Limb (tissue), 2 donors: ENCODE data around the gene ZNF860.
"Not testable (repeated sequence)": the region's sequence is repeated elsewhere in the genome, so short reads cannot be mapped to it uniquely, and the experiment has no call there.

Experiments used
- DNase-seq, 2 donors: peaks; one replicate each; pipeline ENCODE4 v3.0.0-alpha.2; 2016; ENCODE audit errors: extremely low spot score in 2 of 2

Gene ZNF860

DNA sequence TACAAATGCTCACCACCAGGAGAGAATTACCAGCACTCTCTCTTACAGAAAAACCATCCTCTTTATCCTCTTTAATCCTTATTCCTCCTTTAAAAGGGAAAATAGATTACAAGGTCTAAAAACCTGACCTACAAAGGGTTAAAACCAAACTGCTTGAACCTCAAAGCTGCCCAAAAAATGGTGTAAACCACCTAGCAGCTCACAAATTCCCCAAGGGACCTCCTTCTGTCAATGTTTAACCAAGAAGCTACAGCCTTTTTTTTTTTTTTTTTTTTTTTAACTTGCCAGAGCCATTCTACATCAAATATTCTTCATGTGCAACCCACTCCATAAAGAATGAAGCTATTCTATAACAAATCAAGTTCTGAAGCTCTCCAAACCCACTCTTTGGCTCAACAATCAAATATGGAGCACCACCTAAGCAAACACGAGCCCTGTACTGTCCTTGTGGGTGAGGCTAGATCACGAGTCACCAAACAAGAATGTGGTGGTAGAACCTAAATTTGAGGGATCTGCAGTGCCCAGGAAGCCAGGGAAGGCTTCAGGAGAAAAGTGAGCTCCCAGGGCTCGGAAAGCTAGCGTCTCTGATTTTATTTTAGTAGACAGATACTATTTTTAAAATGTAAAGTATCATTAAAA lies 20.6 kb upstream of the ZNF860 start:
- no peak for DNase-seq

DNA sequence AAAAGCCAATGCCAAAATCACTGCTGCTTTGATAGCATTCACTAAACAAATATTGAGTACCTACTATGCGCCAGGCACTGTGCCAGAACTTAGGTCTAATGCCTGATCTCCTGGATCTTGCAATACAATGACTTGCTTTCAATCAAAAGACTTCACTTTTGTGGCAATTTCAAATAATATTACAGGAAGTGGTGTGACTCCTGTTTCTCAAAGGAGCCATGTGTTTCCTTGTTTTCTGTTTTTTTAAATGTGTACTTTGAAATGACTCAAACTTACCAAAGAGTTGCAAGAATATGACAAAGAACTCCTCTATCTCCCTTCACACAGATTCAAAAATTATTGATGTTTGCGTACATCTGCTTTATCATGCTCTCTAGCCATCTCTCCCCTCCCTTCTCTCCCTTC lies 18.7 kb upstream of the ZNF860 start:
- no peak for DNase-seq

DNA sequence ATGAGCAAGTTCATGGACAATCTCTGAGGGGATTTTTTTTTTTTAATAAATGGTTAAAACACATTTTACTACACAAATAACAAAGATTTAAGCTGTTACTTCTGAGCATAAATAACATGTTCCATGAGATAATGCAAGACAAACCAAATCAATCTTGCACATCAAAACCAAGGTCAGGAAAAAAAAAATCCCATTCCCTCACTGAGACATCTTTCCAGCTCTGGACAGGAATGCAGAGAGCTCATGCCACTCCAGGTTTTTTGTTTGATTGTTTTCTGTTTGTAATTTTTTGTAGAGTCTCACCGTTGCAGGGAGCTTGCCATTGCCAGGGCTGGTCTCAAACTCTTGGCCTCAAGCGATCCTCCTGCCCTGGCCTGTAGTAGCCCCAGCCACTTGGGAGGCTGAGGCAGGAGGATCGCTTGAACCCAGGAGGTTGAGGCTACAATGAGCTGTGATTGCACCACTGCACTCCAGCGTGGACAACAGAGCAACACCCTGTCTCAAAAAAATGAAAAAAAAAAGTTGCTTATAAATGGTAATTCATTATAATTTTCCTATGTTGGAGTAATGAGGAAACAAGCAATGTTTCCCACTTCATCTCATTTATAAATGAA lies 14.5 kb upstream of the ZNF860 start:
- DNase-seq = no peak

DNA sequence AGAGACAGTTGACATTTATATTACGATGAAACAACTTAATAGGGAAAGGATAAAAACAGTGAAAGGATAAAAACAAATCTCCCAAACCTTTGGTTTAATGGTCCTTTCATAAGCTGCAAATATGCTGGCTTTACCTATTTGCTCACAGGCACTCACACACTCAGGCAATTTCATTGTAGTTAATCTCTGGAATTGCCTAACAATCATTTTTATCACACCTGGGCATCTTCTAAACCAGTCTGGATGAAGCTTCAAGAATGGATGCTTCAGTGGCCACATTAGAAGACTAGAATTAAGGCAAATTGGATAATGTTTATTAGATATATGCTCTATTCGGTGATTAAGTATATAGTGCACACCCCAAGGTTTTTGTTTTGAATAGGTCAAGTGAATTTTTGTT lies 14.0 kb upstream of the ZNF860 start:
- no peak for DNase-seq

DNA sequence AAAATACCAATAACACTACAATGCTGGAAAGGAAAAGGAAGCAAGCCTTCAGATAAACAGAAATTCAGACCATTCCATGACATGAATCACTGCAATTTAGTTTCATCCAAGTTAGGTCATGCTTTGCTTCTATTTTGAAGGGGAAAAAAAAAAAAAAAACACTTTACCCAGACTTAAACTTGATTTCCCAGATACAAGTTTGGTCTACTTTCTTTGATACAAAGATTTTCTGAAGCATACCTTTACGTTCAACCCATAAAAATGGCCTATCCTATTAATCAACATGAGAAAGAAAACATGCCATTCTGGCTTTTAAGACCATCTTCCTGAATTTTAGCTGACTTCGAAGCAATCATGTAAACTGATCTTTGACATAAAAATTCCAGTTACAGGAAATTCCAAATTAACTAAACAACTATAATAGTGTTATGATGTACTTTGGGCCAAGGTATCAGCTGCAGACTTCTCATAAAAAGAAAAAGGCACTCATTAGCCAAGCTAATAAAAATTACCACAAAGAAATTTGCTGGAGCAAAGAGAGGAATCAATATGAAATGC lies 13.1 kb upstream of the ZNF860 start:
- no peak for DNase-seq

DNA sequence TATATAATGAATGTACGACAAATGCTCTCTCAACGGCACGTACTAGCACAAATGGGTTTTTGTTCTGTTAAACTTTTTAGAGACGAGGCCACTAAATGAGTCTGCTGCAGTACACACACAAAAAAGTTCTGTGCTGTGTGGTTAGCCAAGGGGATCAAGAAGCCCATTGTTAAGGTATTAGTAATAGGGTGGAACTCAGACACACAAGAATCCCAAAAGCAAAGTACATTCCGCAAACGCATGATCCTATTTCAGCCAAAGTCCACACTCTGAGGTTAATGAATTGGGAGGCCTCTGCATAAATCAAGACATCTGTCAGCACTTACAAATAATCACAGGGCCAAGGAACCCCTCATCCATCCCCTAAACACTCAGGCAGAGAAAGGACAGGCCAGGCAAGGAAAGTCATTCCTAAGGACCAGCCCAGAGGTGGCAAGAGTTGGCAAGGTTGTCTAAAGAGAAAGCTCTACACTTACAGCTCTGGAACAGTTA lies 12.6 kb upstream of the ZNF860 start:
- peak; percentile 57 to 77 for DNase-seq

DNA sequence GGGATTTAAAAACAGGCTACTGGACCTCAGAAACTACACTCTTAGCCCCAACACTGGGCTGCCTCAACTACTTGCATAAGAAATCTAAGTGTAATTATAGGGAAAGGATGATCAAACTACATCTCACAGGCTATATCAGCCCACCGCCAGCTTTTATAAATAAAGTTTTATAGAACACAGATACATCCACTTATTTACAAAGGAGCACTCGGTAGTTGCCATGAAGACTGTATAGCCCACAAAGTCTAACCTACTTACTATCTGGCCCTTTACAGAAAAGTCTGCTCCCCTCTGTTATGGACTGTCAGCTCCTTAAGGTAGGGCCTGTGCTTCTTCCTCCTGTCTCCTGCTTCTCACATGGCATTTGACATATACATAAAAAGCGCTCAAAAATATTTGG lies 9.9 kb upstream of the ZNF860 start:
- no peak for DNase-seq

DNA sequence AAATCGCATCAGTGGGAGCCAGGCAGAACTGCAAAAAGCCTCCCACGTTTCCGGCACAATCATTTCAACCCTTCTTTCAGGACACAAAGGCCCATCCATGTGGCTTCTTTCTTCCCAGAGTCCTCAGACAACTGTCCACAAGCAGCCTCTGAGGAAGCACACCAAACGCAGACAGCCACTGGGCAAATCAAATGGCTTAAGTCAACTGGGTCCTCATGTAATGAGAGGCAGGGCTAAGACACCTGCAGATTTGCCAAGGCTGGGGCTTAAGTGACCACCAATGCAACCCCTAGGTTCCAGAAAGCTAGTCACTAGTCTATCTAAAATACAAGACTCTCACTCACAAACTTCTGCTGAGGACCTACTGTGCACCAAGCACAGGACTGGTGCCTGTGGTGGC lies 8.5 kb upstream of the ZNF860 start:
- no peak for DNase-seq

DNA sequence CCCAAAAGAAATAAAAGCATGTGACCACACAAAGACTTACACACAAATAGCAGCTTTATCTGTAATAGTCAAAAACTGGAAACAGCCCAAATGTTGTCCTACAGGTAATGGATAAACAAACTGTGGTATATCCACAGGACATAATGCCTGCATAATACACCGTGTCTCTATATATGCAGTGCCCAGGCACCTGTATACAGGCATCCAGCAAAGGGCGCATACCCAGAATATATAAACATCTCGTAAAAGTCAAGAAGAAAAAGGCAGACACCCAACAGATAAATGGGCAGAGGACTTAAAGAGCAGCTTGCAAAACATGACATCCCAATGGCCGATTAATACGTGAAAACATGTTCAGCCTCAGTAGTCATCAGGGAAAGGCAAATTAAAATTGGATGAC lies 7.7 kb upstream of the ZNF860 start:
- DNase-seq = no peak

DNA sequence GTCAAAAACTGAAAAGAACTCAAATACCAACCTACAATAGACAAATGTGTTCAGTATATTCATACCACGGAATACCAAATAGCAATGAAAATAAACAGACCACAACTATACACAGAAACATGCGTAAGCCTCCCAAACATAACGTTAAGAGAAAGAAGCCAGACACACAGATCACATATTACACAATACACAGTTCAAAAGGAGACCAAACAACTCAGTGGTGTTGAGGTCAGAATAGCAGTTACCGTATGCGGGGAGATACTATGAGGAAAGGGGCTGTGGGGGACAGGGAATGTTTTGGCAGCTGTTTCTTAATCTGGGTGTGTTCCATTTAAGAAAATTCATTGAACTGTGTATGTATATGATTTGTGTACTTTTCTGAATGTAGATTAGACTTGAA lies 7.1 kb upstream of the ZNF860 start:
- no peak for DNase-seq

DNA sequence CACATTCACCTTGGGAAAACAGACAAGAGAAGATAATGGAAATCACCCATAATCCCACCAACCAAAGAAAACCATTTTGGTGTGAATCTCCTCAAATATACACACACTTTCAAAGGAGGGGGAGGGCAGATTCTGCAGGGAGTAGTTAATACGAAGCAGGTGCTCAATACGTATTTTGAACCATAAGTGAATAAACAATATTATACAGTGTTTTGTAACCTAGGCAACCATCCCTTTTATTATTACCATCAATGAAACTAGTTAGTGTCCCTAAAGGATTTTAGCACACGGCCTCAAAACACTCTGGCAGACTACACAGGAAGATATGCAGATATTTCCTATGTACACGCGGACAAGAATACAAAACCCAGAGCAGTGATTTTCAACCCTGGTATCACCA lies 6.6 kb upstream of the ZNF860 start:
- peak in 1 of 2 donors; percentile 74 for DNase-seq

DNA sequence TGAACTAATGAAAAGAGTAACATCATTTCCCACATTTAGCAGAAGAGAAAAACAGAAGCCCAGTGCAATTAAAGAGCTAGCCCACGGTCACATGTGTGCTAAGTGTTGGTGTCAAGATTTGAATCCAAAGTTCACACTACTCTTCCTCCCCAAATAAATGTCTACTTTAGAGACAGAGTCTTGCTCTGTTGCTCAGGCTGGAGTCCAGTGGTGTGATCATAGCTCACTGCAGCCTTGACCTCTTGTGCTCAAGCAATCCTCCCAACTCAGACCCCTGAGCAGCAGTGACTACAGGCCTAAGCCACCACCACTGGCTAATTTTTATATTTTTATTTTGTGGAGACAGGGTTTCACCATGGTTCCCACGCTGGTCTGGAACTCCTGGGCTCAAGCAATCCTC lies 5.2 kb upstream of the ZNF860 start:
- no peak for DNase-seq

DNA sequence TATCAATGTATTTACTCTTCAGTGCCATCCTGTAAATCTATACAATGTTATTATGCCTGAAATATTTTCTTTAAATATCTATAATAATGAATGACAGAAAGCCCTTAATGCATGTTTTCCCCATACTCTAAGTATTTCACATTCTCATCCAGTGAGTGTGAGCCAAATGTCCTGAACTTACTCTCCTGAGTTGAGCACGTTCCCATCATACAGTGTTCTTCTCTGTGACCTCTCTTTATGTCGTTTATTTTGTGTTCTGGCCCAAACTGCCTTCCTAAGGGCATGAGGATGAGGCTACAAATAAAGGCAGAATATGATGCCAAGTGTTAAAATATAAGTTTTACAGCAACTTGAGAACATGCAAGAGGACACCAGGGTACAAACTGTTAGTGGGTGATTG lies 3.8 kb upstream of the ZNF860 start:
- DNase-seq = no peak

DNA sequence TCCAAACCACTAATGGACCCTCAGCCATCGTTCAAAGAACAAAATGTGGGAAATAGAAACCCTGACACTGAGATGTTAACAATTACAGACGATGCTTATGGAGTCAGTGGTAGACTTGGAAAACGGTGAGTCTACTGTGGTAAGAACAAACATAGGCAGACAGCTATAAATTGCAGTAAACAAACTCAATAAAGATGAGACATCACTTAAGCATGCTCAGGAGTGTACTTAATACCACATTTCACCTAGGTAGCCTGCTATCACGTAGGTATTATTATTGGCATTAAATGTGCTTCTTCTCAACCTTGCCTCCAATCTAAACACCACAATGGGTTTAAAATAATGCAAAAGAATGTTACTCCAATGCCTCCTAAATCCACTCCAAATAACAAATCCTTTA lies 3.0 kb upstream of the ZNF860 start:
- DNase-seq = no peak

DNA sequence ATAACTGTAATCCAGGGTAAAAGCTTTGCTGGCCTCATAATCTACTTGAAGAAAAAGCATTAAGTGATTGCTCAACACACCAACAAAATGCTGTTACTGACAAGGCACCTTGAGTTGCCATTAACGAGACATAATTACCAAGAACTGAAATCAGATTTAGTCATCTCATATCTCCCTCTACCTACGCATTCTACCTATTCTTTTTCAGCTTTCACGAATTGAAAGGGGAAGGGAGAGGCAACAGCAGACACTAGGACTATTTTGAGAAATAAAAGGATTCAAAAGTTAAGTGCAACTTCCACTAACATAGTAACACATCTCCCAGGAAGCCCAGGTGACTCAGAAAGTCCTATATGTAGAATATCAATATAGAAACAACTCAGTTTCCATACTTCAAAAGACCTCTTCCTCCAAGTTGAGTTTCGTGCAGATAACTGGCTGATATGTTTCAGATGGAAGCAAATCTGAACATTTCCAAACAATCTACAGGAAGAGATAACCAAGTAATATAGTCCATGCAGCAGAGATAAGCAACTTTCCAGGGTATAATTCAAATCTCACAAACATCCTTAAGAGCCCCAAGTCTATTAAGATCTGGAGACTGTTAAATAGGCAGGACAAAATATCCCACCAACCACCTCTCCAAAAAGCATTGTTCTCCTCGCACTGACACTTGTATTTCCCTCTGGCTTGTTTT lies 2.4 kb upstream of the ZNF860 start:
- no peak for DNase-seq

DNA sequence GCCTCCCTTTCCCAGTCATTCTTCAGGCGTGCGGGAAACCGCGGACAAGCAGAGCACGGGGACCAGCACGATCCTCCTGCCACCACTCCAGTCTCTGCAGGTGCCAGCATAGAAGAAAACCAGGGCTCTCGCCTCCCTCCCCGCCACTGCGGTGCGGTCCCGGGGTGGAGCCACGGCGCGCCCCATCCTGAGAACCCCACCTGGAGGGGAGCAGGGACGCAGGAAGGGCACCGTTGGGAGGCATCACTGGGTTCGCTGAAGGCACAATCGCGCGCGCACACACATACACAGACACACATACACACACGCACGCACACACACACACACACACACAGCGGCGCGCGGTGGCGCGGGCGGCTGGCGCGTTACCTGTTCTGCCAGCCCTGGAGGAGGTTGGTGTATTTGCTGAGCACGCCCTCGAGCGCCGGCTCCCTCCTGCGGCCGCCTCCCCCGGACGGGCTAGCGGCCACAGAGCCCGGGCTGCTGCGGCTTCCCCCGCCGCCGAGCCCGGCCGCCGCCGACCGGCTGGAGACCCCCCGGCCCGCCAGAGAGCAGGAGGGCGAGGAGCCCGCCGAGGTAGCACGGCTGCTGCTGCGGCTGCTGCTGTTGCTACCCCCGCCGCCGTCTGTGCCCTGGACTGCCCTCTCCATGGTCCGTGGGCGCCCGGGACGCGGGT lies 882 bp upstream of the ZNF860 start:
- peak in 1 of 2 donors; percentile 87 for DNase-seq

DNA sequence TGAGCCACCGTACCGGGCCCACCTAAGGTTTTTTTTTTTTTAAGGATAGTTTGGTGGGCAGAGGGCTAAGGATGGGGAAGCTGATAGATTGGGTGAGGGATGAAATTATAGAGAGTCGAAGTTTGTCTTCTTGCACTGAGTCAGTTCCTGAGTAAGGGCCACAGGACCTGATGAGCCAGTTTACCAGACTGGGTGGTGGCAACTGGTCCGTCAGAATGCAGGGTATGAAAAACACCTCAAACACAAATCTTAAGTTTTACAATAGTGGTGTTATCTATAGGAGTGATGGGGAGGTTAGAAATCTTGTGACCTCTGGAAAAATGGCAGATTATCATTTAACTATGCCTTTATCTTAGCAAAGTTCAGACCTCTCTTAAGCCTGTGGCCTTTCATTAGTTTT lies 2.8 kb downstream of the ZNF860 start:
- no peak for DNase-seq

DNA sequence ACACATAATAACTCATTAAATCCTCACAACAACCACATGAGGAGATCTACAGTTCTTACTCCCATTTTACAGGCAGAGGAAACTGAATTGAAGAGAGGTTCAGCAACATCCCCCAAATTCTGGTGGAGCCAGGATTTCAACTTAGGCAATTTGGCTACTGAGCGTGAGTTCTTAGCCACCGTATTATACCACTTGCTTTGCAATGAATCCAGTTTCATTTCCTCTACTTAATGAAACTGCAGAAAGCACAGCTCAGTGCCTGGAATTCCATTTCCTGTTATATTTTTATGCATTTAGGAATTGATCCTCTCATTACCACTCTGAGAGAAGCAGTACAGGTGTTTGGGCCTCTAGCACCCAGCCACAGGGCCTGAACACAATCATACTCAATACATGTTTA lies 4.3 kb downstream of the ZNF860 start:
- DNase-seq = no peak

DNA sequence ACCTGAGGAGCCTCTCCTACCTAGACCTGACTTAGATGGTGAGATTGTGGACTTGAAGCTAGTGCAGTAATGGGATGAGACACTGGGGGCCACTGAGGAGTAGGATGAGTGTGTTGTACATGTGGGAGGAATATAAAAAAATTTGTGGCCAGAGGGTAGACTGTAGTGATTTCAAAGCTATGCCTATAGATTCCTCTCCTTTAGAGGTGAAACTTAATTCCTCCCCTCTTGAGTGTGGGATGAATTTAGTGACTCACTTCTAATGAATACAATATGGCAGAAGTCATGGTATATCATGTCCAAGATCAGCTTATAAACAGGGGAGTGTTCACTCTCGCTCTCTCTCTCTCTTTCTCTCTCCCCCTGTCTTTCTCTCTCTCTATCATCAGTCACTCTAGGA lies 6.7 kb downstream of the ZNF860 start:
- no peak for DNase-seq

DNA sequence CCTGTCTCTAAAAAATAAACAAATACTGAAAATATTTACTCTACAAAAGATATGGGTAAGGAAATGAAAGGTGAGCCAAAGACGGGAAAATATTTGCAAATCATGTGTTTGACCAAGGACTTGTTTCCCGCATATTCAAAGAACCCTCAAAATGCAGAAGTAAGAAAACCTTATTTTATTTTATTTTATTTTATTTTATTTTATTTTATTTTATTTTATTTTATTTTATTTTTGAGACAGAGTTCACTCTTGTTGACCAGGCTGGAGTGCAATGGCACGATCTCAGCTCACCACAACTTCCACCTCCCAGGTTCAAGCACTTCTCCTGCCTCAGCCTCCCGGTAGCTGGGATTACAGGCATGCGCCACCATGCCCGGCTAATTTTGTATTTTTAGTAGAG lies 11.4 kb downstream of the ZNF860 start:
- DNase-seq = not testable (repeated sequence)

DNA sequence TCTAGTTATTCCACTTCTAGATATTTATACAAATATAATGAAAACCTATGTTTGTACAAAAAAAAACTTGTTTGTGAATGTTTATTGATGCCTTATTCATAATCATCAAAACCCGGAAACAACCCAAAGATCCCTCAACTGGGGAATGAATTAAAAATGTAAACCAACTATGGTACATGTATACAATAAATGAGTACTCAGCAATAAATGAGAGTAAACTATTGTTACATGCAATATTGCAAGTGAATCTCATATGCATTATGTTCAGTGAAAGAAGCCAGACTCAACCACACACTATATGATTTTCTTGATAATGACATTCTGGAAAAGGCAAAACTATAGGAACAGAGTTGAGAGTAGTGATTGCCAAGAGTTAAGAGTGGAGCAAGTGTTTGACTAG lies 12.3 kb downstream of the ZNF860 start:
- DNase-seq = no peak

DNA sequence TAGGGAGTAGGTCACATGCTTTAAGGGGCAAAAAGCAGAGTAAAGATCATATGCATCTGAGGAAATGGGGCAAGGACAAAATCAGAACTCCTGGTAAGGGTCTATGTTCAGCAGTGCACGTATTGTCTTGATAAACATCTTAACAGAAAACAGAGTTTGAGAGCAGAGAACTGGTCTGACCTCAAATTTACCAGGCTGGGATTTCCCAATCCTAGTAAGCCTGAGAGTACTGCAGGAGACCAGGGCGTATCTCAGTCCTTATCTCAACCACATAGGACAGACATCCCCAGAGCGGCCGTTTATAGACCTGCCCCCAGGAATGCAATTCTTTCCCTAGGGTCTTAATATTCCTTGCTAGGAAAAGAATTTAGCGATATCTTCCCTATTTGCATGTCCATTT lies 13.5 kb downstream of the ZNF860 start:
- DNase-seq = not testable (repeated sequence)
